ENCODE results near the gene SMU1.

SMU1 gene

DNA sequence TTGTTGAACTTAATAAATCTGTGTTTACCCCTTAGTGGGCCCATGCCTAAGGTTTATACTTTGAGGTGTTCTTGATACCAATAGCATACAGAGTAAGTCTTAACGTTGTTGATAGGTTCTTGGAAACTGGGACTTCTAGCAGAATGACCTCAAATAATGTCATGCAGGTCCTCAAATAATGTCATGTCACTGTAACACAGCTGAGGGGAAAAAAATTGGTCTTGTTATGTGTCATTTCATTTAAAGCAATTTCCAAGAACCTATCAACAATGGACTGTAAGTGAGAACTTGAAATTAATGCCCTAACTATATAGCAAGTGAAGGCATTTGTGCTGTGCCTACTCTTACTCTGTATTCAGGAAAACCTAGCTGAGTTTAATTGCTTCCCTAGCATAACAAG is 44.2 kb downstream of the SMU1 start:
- in situ Hi-C loops (cut with HindIII; ENCODE audit: low sequenced_read_pairs), result no loop called here
- DNase-seq (ENCODE audit: low read depth, low spot score), result no peak
- no peak for TF ChIP-seq CTCF (IDR thresholded peaks at IDR 0.05; ENCODE audit: low read depth, low read length)
- H3K4me3 ChIP-seq (ENCODE audit: low read depth, low read length), result no peak overlapping the region

DNA sequence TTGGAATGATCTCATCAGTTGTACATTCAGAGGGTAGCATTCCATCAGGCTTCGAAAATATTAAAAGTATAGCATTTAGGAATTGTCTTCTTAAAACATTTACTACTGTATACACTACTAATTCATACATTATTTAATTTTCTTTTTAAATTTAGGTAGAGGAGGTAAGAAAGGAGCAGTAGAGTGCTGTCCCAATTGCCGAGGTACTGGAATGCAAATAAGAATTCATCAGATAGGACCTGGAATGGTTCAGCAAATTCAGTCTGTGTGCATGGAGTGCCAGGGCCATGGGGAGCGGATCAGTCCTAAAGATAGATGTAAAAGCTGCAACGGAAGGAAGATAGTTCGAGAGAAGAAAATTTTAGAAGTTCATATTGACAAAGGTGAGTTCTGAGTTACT is 46.2 kb downstream of the SMU1 start:
- TF ChIP-seq CTCF (IDR thresholded peaks at IDR 0.05; ENCODE audit: low read depth, low read length), result no peak
- DNase-seq (ENCODE audit: low read depth, low spot score), result no peak
- in situ Hi-C loops (cut with HindIII; ENCODE audit: low sequenced_read_pairs), result no loop called here
- no peak overlapping the region for H3K4me3 ChIP-seq (ENCODE audit: low read depth, low read length)

GRCh38 chr9:33029231-33029786 is 47.2 kb downstream of the SMU1 start:
- no peak for DNase-seq (ENCODE audit: low read depth, low spot score)
- TF ChIP-seq CTCF (IDR thresholded peaks at IDR 0.05; ENCODE audit: low read depth, low read length), result no peak
- in situ Hi-C loops (cut with HindIII; ENCODE audit: low sequenced_read_pairs), result no loop called here
- H3K4me3 ChIP-seq (ENCODE audit: low read depth, low read length), result no peak overlapping the region

DNA sequence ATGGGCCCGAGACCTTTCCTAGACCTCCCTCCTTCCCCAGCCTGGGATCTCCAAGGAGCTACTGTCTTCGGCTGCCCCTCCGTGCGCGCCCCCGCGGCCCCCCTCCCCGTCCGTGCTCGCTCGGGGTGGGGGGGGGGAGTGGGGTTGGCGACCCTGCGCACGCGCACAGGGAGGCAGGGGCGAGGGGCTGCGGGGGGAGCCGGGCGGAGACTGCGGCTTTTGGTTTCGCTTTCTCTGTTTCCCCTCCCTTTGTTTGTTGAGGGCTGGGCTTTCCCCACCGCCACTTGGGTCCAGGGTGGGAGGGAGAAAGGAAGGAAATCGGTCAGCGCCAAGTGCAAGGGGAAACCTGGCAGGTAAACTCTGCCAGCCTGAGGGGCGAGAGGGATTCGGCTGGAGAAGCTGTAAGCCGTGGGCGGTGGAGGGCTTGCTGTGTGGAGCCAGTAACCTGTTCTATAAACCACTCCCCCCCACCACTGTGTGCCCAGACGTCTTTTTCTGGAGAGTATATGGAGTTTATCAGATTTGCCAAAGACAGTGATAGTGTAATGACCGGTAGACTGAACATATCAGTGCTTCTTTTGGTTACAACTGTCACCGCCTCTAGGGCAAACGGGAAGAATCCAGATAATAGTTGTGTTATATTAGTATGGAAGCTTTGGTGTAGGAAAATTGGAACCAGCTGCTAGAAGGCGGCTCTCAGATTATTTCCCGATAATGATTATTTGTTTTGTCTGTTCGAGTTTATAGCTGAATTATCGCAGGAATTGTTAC is 50.7 kb downstream of the SMU1 start:
- H3K4me3 ChIP-seq (ENCODE audit: low read depth, low read length), result peak overlapping the region; percentile 100
- peak; percentile 59 for DNase-seq (ENCODE audit: low read depth, low spot score)
- in situ Hi-C loops (cut with HindIII; ENCODE audit: low sequenced_read_pairs), result no loop called here
- TF ChIP-seq CTCF (IDR thresholded peaks at IDR 0.05; ENCODE audit: low read depth, low read length), result no peak

DNA sequence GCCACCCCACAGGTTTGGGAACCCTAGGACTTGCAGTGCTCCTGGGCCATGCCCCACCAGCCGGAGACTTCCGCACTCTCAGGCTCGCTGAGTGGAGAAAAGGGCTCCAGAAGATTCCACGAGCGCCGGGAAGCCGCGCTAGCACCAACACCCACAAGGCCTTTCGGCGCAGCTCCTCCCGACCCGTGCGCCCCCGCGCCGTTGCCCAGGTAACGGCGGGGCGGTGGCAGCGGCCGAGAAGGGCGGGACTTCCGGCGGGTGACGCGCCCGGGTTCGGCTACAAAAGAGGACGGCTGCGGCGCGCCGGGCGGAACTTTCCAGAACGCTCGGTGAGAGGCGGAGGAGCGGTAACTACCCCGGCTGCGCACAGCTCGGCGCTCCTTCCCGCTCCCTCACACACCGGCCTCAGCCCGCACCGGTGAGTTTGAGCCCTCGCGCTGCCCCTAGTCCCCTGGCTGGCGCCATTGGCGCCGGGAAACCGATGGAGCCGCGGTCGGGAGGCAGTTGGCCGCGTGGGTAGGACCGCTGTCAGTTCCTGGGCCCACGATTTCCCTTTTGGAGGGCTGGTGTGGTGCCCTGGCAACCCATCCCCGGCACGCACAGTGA is 51.4 kb downstream of the SMU1 start, which contains the start of gene DNAJA1:
Gene DNAJA1 (plus strand): TSS at position 308 of the 606 bp plus-strand sequence. CDS start 1,212 bp downstream, outside the sequence.
- in situ Hi-C loops (cut with HindIII; ENCODE audit: low sequenced_read_pairs), result no loop called here
- peak within 1 kb of the TSS; percentile 100 for H3K4me3 ChIP-seq (ENCODE audit: low read depth, low read length)
- peak; percentile 95 for DNase-seq (ENCODE audit: low read depth, low spot score)
- no peak for TF ChIP-seq CTCF (IDR thresholded peaks at IDR 0.05; ENCODE audit: low read depth, low read length)

GRCh38 chr9:33024126-33024965 is 52.1 kb downstream of the SMU1 start:
- DNase-seq (ENCODE audit: low read depth, low spot score), result peak; percentile 55
- in situ Hi-C loops (cut with HindIII; ENCODE audit: low sequenced_read_pairs), result no loop called here
- TF ChIP-seq CTCF (IDR thresholded peaks at IDR 0.05; ENCODE audit: low read depth, low read length), result no peak
- peak overlapping the region; percentile 100 for H3K4me3 ChIP-seq (ENCODE audit: low read depth, low read length)
